Endothelial cell of umbilical vein (primary cell): ENCODE data around the gene NACA2. TPM values are rescaled to one million over a fixed set of nuclear protein-coding genes. Genes with fewer than 3 reads are reported as not detected.

Experiments used
- BruUV-seq: library from RNA; stranded (reverse); fragments of 400-500 nt; replicated peaks from 2 replicates; lab custom pipeline; 2021; lab: Mats Ljungman, UMichigan
- CTCF ChIA-PET: fragments of 300-600, 350-600 bp; sonication (Branson Sonifier 250); formaldehyde crosslinking; loops from one replicate; lab custom pipeline; 2021; ENCODE audit warnings: antibody characterized with exemption, inconsistent platforms; lab: Charles Lee
- POLR2A ChIA-PET: fragments of 300-600, 350-600 bp; sonication (Branson Sonifier 250); formaldehyde crosslinking; loops from one replicate; lab custom pipeline; 2021; ENCODE audit warnings: antibody characterized with exemption, inconsistent platforms; lab: Charles Lee
- DNase-seq: peaks from one replicate; pipeline ENCODE4 v3.0.0-alpha.2; 2011; ENCODE audit warnings: low read depth, low spot score
- FAIRE-seq: peaks from 2 replicates; lab custom pipeline; 2011; peaks lifted over from hg19 to GRCh38; lab: Jason Lieb, UNC
- H2AFZ ChIP-seq: 2 replicates; pipeline ENCODE4 v1.6.0; 2012; ENCODE audit warnings: low read depth, low read length, control low read depth, inconsistent platforms
- H3K27ac ChIP-seq: 2 replicates; pipeline ENCODE4 v1.5.1; 2011; ENCODE audit warnings: low read depth, mild to moderate bottlenecking, control low read depth, low read length, moderate library complexity; ENCODE audit not compliant: insufficient read depth
- H3K27me3 ChIP-seq, 2 experiments: 2 replicates each; pipeline versions ENCODE4 v1.6.0 to v1.6.1; 2011; ENCODE audit warnings: low read length in 2 of 2, mixed read lengths in 1 of 2; ENCODE audit not compliant: control insufficient read depth in 2 of 2, insufficient read depth in 2 of 2
- H3K36me3 ChIP-seq, 2 experiments: 2 replicates in 1 of 2; 3 replicates in 1 of 2; pipeline ENCODE4 v1.5.1; 2011; ENCODE audit warnings: low read length in 2 of 2, mild to moderate bottlenecking in 1 of 2, moderate library complexity in 1 of 2; ENCODE audit not compliant: control insufficient read depth in 2 of 2, insufficient read depth in 2 of 2; ENCODE audit errors: extremely low read depth in 1 of 2
- H3K4me1 ChIP-seq: 3 replicates; pipeline ENCODE4 v1.5.1; 2011; ENCODE audit warnings: mild to moderate bottlenecking, low read length; ENCODE audit not compliant: control insufficient read depth, insufficient read depth; ENCODE audit errors: extremely low read depth
- H3K4me2 ChIP-seq: 2 replicates; pipeline ENCODE4 v1.6.1; 2011; ENCODE audit warnings: low read length, control low read depth, mixed read lengths; ENCODE audit not compliant: insufficient read depth
- H3K4me3 ChIP-seq, 3 experiments: fragments of 200-600 bp in 1 of 3; sonication (generic), shearing (Covaris generic) in 1 of 3; replicated peaks in 1 of 3; 2 replicates each; pipeline ENCODE4 v1.5.1; 2011 to 2016; ENCODE audit warnings: control low read depth in 3 of 3, low read length in 3 of 3, mild to moderate bottlenecking in 2 of 3, inconsistent platforms in 1 of 3, low read depth in 1 of 3, moderate library complexity in 1 of 3; ENCODE audit not compliant: insufficient read depth in 1 of 3
- H3K79me2 ChIP-seq: 2 replicates; pipeline ENCODE4 v1.6.0; 2012; ENCODE audit warnings: low read length, inconsistent platforms; ENCODE audit not compliant: control insufficient read depth, insufficient read depth
- H3K9ac ChIP-seq: replicated peaks from 2 replicates; pipeline ENCODE3; 2011; ENCODE audit warnings: low read length, control low read depth; ENCODE audit not compliant: insufficient read depth; ENCODE audit errors: extremely low read depth
- H3K9me1 ChIP-seq: replicated peaks from 3 replicates; pipeline ENCODE4 v1.6.0; 2011; ENCODE audit warnings: mild to moderate bottlenecking, low read length; ENCODE audit not compliant: control insufficient read depth, insufficient read depth; ENCODE audit errors: extremely low read depth
- H3K9me3 ChIP-seq: replicated peaks from 2 replicates; pipeline ENCODE4 v1.5.1; 2012; ENCODE audit warnings: low read length, inconsistent platforms; ENCODE audit not compliant: control insufficient read depth, insufficient read depth
- H4K20me1 ChIP-seq: replicated peaks from 2 replicates; pipeline ENCODE3; 2011; ENCODE audit warnings: mild to moderate bottlenecking, low read length; ENCODE audit not compliant: control insufficient read depth, insufficient read depth; ENCODE audit errors: extremely low read depth
- EZH2 ChIP-seq: IDR thresholded peaks from 2 replicates; pipeline ENCODE4 v1.6.1; 2012; ENCODE audit warnings: borderline replicate concordance, low read depth, mild to moderate bottlenecking, moderate library complexity, low read length, inconsistent platforms; ENCODE audit not compliant: severe bottlenecking
- FOS ChIP-seq: IDR thresholded peaks from 2 replicates; pipeline ENCODE4 v1.6.1; 2011; ENCODE audit warnings: mild to moderate bottlenecking, low read length, moderate library complexity, borderline replicate concordance; ENCODE audit not compliant: insufficient read depth
- GATA2 ChIP-seq: IDR thresholded peaks from 2 replicates; pipeline ENCODE4 v1.7.0; 2011; ENCODE audit warnings: low read depth, mild to moderate bottlenecking, moderate library complexity, mixed read lengths, low read length; ENCODE audit not compliant: insufficient read length, insufficient read depth
- JUN ChIP-seq: IDR thresholded peaks from 2 replicates; pipeline ENCODE4 v1.6.1; 2011; ENCODE audit warnings: borderline replicate concordance, low read depth; ENCODE audit not compliant: insufficient read length, insufficient read depth
- MYC ChIP-seq: IDR thresholded peaks from one replicate; pipeline ENCODE4 v1.6.1; 2011; ENCODE audit warnings: mild to moderate bottlenecking, low read depth, low read length
- POLR2A ChIP-seq: IDR thresholded peaks from 2 replicates; pipeline ENCODE4 v1.6.1; 2012; ENCODE audit warnings: low read depth, mild to moderate bottlenecking, control low read depth, low read length
- POLR2AphosphoS5 ChIP-seq: IDR thresholded peaks from 2 replicates; pipeline ENCODE4 v1.6.1; 2012; ENCODE audit warnings: low read depth, mild to moderate bottlenecking, control low read depth, low read length, moderate library complexity; ENCODE audit not compliant: insufficient read depth
- dilution Hi-C: fragments of 300-500 bp; cut with MboI; formaldehyde crosslinking; loops from one replicate; pipeline ENCODE4 v1.15.0; 2019; ENCODE audit warnings: low sequenced_read_pairs; ENCODE audit not compliant: extremely low pct_ligation_motif_present
- intact Hi-C: fragments of 100-400 bp; cut with micrococcal nuclease; formaldehyde crosslinking; loops from one replicate; pipeline ENCODE4 v1.10.0; 2022
- polyA plus RNA-seq, 4 experiments: library from polyadenylated mRNA; depleted of rRNA in 3 of 4; stranded (reverse) in 3 of 4; unstranded in 1 of 4; fragments of >200 nt; gene quantifications; 2 replicates each; pipeline versions ENCODE4 v1.2.1 to v1.2.3, GENCODE V29; 2011 to 2012; ENCODE audit warnings: missing spikeins in 1 of 4
- total RNA-seq: library from RNA; stranded (reverse); gene quantifications from 2 replicates; pipeline ENCODE4 v1.2.3, GENCODE V29; 2021
- TF ChIP-seq, protein P1 (sequence below): IDR thresholded peaks from 2 replicates; pipeline ENCODE4 v1.6.1; 2011; ENCODE audit not compliant: insufficient read depth, insufficient read length
- TF ChIP-seq, protein P2 (sequence below), 2 donors: IDR thresholded peaks; 1 replicate in 1 of 2; 2 replicates in 1 of 2; pipeline ENCODE4 v1.5.1; 2011; ENCODE audit warnings: low read length in 2 of 2, mild to moderate bottlenecking in 2 of 2, moderate library complexity in 2 of 2, control low read depth in 1 of 2, inconsistent platforms in 1 of 2, low read depth in 1 of 2; ENCODE audit not compliant: insufficient read depth in 1 of 2; ENCODE audit errors: extremely low read depth in 1 of 2

Gene NACA2
- total and polyA plus RNA-seq, 2 donors (not counting 3 experiments of a cell fraction or from before 2014, with no cell fraction given), result not detected

GRCh38 chr17:61575983-61576382, 15.0 kb downstream of the NACA2 start:
- Histone ChIP-seq H3K4me2 (no peak overlapping the region), H3K9me3 (no peaks in the 10 kb centered on the region), H4K20me1 (no peaks in the 10 kb centered on the region), H3K27me3 (peaks cover 11 to 27% of the 10 kb centered on the region in 2 experiments), H2AFZ (no peak overlapping the region), H3K27ac (no peak overlapping the region), H3K9ac (no peak overlapping the region), H3K4me3 (no peak overlapping the region), H3K4me1 (no peaks in the 10 kb centered on the region), H3K36me3 (no peaks in the 10 kb centered on the region), H3K79me2 (no peaks in the 10 kb centered on the region), H3K9me1 (no peaks in the 10 kb centered on the region)
- CTCF ChIA-PET, result interaction anchor here (0.9 to 1.3 kb wide), 2 partner anchors 9 to 164 kb away, joined by 4 to 10 read pairs; no protein-coding TSS in a partner anchor
- DNase-seq, result no peak
- no peak for FAIRE-seq
- TF ChIP-seq MYC (no peak), POLR2A (no peak), EZH2 (no peak), GATA2 (no peak), FOS (no peak), POLR2AphosphoS5 (no peak), JUN (no peak)
- TF ChIP-seq, protein P1, sequence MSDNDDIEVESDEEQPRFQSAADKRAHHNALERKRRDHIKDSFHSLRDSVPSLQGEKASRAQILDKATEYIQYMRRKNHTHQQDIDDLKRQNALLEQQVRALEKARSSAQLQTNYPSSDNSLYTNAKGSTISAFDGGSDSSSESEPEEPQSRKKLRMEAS, result no peak
- TF ChIP-seq, protein P2, sequence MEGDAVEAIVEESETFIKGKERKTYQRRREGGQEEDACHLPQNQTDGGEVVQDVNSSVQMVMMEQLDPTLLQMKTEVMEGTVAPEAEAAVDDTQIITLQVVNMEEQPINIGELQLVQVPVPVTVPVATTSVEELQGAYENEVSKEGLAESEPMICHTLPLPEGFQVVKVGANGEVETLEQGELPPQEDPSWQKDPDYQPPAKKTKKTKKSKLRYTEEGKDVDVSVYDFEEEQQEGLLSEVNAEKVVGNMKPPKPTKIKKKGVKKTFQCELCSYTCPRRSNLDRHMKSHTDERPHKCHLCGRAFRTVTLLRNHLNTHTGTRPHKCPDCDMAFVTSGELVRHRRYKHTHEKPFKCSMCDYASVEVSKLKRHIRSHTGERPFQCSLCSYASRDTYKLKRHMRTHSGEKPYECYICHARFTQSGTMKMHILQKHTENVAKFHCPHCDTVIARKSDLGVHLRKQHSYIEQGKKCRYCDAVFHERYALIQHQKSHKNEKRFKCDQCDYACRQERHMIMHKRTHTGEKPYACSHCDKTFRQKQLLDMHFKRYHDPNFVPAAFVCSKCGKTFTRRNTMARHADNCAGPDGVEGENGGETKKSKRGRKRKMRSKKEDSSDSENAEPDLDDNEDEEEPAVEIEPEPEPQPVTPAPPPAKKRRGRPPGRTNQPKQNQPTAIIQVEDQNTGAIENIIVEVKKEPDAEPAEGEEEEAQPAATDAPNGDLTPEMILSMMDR (IDR thresholded peaks at IDR 0.05; ENCODE audit: extremely low read depth in 1 of 2, insufficient read depth in 1 of 2, low read depth in 1 of 2, low read length in 2 of 2), result no peak
- intact Hi-C loops, result loop anchor here (2.0 kb wide), 1 partner anchor 163 kb away; no protein-coding TSS in a partner anchor
- POLR2A ChIA-PET, result no interaction called here
- no TSS peak for BruUV-seq
- dilution Hi-C loops, result no loop called here
